LHCN-M2 (cell line): ENCODE measurements around the gene HELB. TPM values are rescaled to one million over a fixed set of nuclear protein-coding genes. Genes with fewer than 3 reads are reported as not detected.
A peak's percentile ranks its signal among the peaks of the same experiment; 100 is the strongest.

Experiments
- DNase-seq: peaks from one replicate; pipeline ENCODE4 v3.0.0-alpha.2; 2012; ENCODE audit warnings: low read depth
- polyA plus RNA-seq: library from polyadenylated mRNA; unstranded; fragments of >200 nt; gene quantifications from one replicate; pipeline ENCODE4 v1.2.1, GENCODE V29; 2012; ENCODE audit warnings: missing spikeins
- total RNA-seq: library from RNA; depleted of rRNA; stranded (reverse); fragments of >200 nt; gene quantifications from 2 replicates; pipeline ENCODE4 v1.2.3, GENCODE V29; 2014; rRNA removed

The HELB gene
- 1.7 and 2.0 TPM in 2 replicates for total RNA-seq
- 0.40 TPM for polyA plus RNA-seq

GRCh38 chr12:66301944-66302826 is at the start of gene HELB:
Gene HELB, plus strand, starts transcription at chr12:66302493. Its CDS starts 111 bp downstream, at chr12:66302604.
- DNase-seq: peak; percentile 89

- DNase-seq: no peak
These were observed 49.5 kb upstream of the HELB start for GRCh38 chr12:66252771-66253170.

- no peak for DNase-seq
These were observed 46.6 kb upstream of the HELB start for GRCh38 chr12:66255737-66256136.

GRCh38 chr12:66258011-66258410 is 44.3 kb upstream of the HELB start:
- DNase-seq: no peak

- no peak for DNase-seq
These were observed 39.6 kb upstream of the HELB start for GRCh38 chr12:66262737-66263136.

- DNase-seq: no peak
These were observed 33.7 kb upstream of the HELB start for GRCh38 chr12:66268562-66268961.

- DNase-seq: no peak
These were observed 33.2 kb upstream of the HELB start for GRCh38 chr12:66269142-66269541.

GRCh38 chr12:66269757-66270383 is 32.4 kb upstream of the HELB start:
- peak; percentile 48 for DNase-seq

- DNase-seq: no peak
These were observed 31.7 kb upstream of the HELB start for GRCh38 chr12:66270613-66271012.

GRCh38 chr12:66272650-66273049 is 29.6 kb upstream of the HELB start:
- no peak for DNase-seq

GRCh38 chr12:66273147-66273546 is 29.1 kb upstream of the HELB start:
- no peak for DNase-seq

- no peak for DNase-seq
These were observed 27.3 kb upstream of the HELB start for GRCh38 chr12:66275040-66275439.

- peak; percentile 24 for DNase-seq
These were observed 23.1 kb upstream of the HELB start for GRCh38 chr12:66279123-66279712.

GRCh38 chr12:66280561-66280960 is 21.7 kb upstream of the HELB start:
- DNase-seq: no peak

GRCh38 chr12:66282244-66282643 is 20.0 kb upstream of the HELB start:
- DNase-seq: no peak

GRCh38 chr12:66287275-66287674 is 15.0 kb upstream of the HELB start:
- DNase-seq: no peak

GRCh38 chr12:66288121-66288520 is 14.2 kb upstream of the HELB start:
- no peak for DNase-seq

- no peak for DNase-seq
These were observed 12.8 kb upstream of the HELB start for GRCh38 chr12:66289485-66289884.

GRCh38 chr12:66290716-66291200 is 11.5 kb upstream of the HELB start:
- DNase-seq: no peak

- DNase-seq: peak; percentile 17
These were observed 6.1 kb upstream of the HELB start for GRCh38 chr12:66296176-66296683.

GRCh38 chr12:66297080-66297479 is 5.2 kb upstream of the HELB start:
- no peak for DNase-seq

- DNase-seq: no peak
These were observed 4.4 kb upstream of the HELB start for GRCh38 chr12:66297923-66298322.
